Cardiac muscle cell (in vitro differentiated cells and primary cell): ENCODE data around the gene SEMA5A. TPM values are rescaled to one million over a fixed set of nuclear protein-coding genes. Genes with fewer than 3 reads are reported as not detected.

Experiments
- DNase-seq, 2 donors: peaks; one replicate each; pipeline versions ENCODE4 v3.0.0 to v3.0.0-alpha.2; 2010 to 2017; ENCODE audit warnings: low read depth in 1 of 2, low spot score in 1 of 2
- H3K27ac ChIP-seq: fragments of 200-600 bp; sonication (generic); 2 replicates; pipeline ENCODE4 v1.5.1; 2016
- H3K27me3 ChIP-seq: fragments of 200-600 bp; sonication (generic); 2 replicates; pipeline ENCODE4 v1.6.0; 2016; ENCODE audit warnings: control low read depth
- H3K36me3 ChIP-seq: fragments of 200-600 bp; sonication (generic); 2 replicates; pipeline ENCODE4 v1.5.1; 2016; ENCODE audit warnings: control low read depth
- H3K4me1 ChIP-seq: fragments of 200-600 bp; sonication (generic); 2 replicates; pipeline ENCODE4 v1.8.1; 2017; ENCODE audit warnings: low read depth, mild to moderate bottlenecking, mixed run types
- H3K4me3 ChIP-seq: fragments of 200-600 bp; sonication (generic); 2 replicates; pipeline ENCODE4 v1.5.1; 2016; ENCODE audit warnings: mild to moderate bottlenecking
- H3K9me3 ChIP-seq: fragments of 200-600 bp; sonication (generic); 2 replicates; pipeline ENCODE4 v1.5.1; 2017; ENCODE audit warnings: low read depth, mild to moderate bottlenecking, control low read depth
- CTCF ChIP-seq: IDR thresholded peaks from 2 replicates; pipeline ENCODE4 v1.5.1; 2012; ENCODE audit warnings: low read depth, mild to moderate bottlenecking, low read length
- polyA plus RNA-seq: library from polyadenylated mRNA; unstranded; fragments of >200 nt; fragmentation: Nextera tagmentation; extraction: Ambion mirVana; gene quantifications from 2 replicates; pipeline ENCODE4 v1.2.1, GENCODE V29; 2016
- total RNA-seq: library from RNA; depleted of rRNA; stranded (reverse); fragments of >200 nt; gene quantifications from 2 replicates; pipeline ENCODE4 v1.2.3, GENCODE V29; 2016

The SEMA5A gene
- total and polyA plus RNA-seq, 2 experiments from 2014 or later = 15.7 to 16.6 TPM

GRCh38 chr5:9301200-9301599 is 244.7 kb downstream of the SEMA5A start:
- TF ChIP-seq CTCF = no peak
- DNase-seq = no peak
- H3K27ac ChIP-seq = no peak overlapping the region
- H3K4me1 ChIP-seq = no peaks in the 10 kb centered on the region
- no peaks in the 10 kb centered on the region for H3K9me3 ChIP-seq
- no peaks in the 10 kb centered on the region for H3K36me3 ChIP-seq
- no peaks in the 10 kb centered on the region for H3K27me3 ChIP-seq
- no peak overlapping the region for H3K4me3 ChIP-seq

GRCh38 chr5:9297134-9297533 is 248.7 kb downstream of the SEMA5A start:
- Histone ChIP-seq H3K36me3 (no peaks in the 10 kb centered on the region), H3K4me1 (no peaks in the 10 kb centered on the region), H3K27me3 (no peaks in the 10 kb centered on the region), H3K27ac (no peak overlapping the region), H3K9me3 (no peaks in the 10 kb centered on the region), H3K4me3 (no peak overlapping the region)
- no peak for DNase-seq
- no peak for TF ChIP-seq CTCF

- Histone ChIP-seq H3K27ac (no peak overlapping the region), H3K36me3 (no peaks in the 10 kb centered on the region)
- TF ChIP-seq CTCF = no peak
These were observed 250.4 kb downstream of the SEMA5A start for GRCh38 chr5:9295466-9295801.

GRCh38 chr5:9294793-9295465 is 250.9 kb downstream of the SEMA5A start:
- no peak for TF ChIP-seq CTCF
- Histone ChIP-seq H3K9me3 (no peaks in the 10 kb centered on the region), H3K27ac (no peak overlapping the region), H3K36me3 (no peaks in the 10 kb centered on the region), H3K4me1 (no peaks in the 10 kb centered on the region), H3K4me3 (no peak overlapping the region), H3K27me3 (no peaks in the 10 kb centered on the region)
- no peak for DNase-seq

More at GRCh38 chr5:9295466-9295801, 250.4 kb downstream of the SEMA5A start:
- no peaks in the 10 kb centered on the region for H3K4me1 ChIP-seq
- no peaks in the 10 kb centered on the region for H3K27me3 ChIP-seq
- no peaks in the 10 kb centered on the region for H3K9me3 ChIP-seq
- no peak overlapping the region for H3K4me3 ChIP-seq
- no peak for DNase-seq

- Histone ChIP-seq H3K36me3 (no peaks in the 10 kb centered on the region), H3K4me1 (peaks cover 17% of the 10 kb centered on the region), H3K27ac (no peak overlapping the region), H3K4me3 (no peak overlapping the region), H3K9me3 (no peaks in the 10 kb centered on the region), H3K27me3 (no peaks in the 10 kb centered on the region)
- no peak for DNase-seq
- TF ChIP-seq CTCF = no peak
These were observed 257.6 kb downstream of the SEMA5A start for GRCh38 chr5:9288234-9288633.
